ENCODE data around the gene TRH. TPM values are rescaled to one million over a fixed set of nuclear protein-coding genes. Genes with fewer than 3 reads are reported as not detected.

TRH gene
- total RNA-seq, 1 donor from 2014 or later = 5.3 TPM

DNA sequence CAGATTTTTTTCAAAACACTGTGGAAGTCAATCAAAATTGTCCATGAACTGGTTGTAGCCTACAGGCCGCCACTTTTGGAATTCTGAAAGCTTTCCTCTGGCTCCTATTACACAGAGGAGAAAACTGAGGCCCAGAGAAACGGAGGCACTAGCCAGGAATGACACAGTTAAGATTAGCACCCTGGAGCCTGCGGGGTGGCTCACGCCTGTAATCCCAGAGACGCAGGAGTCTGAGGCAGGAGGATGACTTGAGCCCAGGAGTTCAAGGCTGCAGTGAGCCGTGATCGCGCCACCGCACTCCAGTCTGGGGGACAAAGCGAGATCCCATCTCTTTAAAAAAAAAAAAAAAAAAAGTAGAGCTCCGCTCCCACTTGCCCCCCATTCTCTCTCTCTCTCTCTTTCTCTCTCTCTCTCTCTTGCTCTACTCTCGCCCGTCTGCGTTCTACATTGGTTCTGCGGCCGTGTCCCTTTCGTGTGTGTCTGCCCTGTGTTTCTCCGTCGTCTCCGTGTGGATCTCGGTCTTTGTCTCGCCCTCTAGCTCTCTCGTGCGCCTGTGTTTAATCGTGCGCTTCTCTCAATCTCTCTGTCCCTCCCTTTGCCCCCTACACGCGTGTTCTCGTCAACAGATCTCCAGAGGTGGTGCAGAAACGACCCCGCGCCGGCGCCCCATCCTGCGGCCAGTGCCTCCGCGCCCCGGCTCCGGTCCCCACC is 512 bp upstream of the TRH start:
- H3K4me3 Mint-ChIP-seq = peak overlapping the region; percentile 82
- H3K27ac Mint-ChIP-seq = peak overlapping the region; percentile 41
- H3K9me3 Mint-ChIP-seq = no peaks in the 10 kb centered on the region
- peaks cover 80% of the 10 kb centered on the region for H3K27me3 Mint-ChIP-seq
- no peaks in the 10 kb centered on the region for H3K36me3 Mint-ChIP-seq
- TF ChIP-seq, protein P1, sequence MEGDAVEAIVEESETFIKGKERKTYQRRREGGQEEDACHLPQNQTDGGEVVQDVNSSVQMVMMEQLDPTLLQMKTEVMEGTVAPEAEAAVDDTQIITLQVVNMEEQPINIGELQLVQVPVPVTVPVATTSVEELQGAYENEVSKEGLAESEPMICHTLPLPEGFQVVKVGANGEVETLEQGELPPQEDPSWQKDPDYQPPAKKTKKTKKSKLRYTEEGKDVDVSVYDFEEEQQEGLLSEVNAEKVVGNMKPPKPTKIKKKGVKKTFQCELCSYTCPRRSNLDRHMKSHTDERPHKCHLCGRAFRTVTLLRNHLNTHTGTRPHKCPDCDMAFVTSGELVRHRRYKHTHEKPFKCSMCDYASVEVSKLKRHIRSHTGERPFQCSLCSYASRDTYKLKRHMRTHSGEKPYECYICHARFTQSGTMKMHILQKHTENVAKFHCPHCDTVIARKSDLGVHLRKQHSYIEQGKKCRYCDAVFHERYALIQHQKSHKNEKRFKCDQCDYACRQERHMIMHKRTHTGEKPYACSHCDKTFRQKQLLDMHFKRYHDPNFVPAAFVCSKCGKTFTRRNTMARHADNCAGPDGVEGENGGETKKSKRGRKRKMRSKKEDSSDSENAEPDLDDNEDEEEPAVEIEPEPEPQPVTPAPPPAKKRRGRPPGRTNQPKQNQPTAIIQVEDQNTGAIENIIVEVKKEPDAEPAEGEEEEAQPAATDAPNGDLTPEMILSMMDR (conservative IDR thresholded peaks at IDR 0.05) = no peak
- no peak for DNase-seq (ENCODE audit: extremely low spot score, unreplicated experiment)
- peaks cover 21% of the 10 kb centered on the region for H3K4me1 Mint-ChIP-seq (ENCODE audit: unreplicated experiment)

DNA sequence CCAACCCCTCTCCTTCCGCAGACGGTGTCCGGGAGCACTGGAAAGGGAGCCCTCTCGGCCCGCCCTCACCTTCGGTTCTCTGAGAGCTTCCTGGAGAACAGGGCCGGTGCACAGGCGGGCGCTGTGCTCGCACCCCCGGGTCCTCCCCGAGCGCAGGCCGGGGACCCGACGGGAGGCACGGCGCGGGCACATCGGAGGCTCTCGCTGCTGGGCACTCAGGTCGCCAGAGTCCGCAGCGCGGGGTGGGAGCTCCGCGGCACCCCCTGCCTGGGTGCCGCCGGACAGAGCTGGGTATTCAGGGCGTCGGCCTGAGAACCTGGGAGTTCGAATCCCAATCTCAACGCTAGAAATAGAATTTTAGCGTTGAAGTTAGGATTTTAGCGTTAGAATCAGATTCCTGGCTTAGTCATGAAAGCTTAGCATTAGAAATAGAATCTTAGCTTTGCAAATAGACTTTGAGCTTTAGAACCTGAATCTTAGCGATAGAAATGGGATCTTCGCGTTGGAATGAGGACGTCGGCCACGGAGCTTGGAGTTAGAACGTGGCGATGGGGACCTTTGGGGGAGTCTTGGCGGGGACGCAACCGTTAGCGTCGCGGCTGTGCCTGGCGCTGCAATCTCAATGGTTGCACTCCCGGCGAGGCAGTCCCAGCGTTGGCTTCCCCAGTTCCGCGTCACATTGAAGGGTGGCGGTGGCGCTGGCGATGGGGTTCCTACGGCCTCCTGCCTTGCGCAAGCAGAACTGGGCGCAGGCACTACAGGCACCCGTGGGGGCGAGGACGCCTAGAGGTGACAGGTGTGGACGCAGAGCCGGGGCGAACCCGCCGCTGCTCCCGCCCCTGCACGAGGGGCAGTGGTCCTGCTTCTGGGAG is 549 bp downstream of the TRH start:
- H3K9me3 Mint-ChIP-seq = no peaks in the 10 kb centered on the region
- peak overlapping the region; percentile 81 for H3K4me3 Mint-ChIP-seq
- DNase-seq (ENCODE audit: extremely low spot score, unreplicated experiment) = no peak
- H3K27me3 Mint-ChIP-seq = peaks cover 81% of the 10 kb centered on the region
- H3K36me3 Mint-ChIP-seq = no peaks in the 10 kb centered on the region
- TF ChIP-seq, protein P1 (conservative IDR thresholded peaks at IDR 0.05) = no peak
- H3K27ac Mint-ChIP-seq = peak overlapping the region; percentile 47
- peaks cover 21% of the 10 kb centered on the region for H3K4me1 Mint-ChIP-seq (ENCODE audit: unreplicated experiment)

DNA sequence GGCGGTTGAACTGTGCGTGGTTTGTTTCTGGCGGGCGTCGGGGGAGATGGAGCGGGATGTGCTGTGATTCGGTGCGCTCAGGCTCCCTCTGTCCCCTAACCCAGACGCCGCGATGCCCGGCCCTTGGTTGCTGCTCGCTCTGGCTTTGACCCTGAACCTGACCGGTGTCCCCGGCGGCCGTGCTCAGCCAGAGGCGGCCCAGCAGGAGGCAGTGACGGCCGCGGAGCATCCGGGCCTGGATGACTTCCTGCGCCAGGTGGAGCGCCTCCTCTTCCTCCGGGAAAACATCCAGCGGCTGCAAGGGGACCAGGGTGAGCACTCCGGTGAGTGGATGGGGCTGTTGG is 1.2 kb downstream of the TRH start:
- no peak for DNase-seq (ENCODE audit: extremely low spot score, unreplicated experiment)
- Mint-ChIP-seq H3K4me3 (peak overlapping the region; percentile 55), H3K36me3 (no peaks in the 10 kb centered on the region), H3K27ac (no peak overlapping the region), H3K4me1 (ENCODE audit: unreplicated experiment) (peaks cover 17% of the 10 kb centered on the region), H3K27me3 (peaks cover 83% of the 10 kb centered on the region), H3K9me3 (no peaks in the 10 kb centered on the region)
- TF ChIP-seq, protein P1 (conservative IDR thresholded peaks at IDR 0.05) = no peak

DNA sequence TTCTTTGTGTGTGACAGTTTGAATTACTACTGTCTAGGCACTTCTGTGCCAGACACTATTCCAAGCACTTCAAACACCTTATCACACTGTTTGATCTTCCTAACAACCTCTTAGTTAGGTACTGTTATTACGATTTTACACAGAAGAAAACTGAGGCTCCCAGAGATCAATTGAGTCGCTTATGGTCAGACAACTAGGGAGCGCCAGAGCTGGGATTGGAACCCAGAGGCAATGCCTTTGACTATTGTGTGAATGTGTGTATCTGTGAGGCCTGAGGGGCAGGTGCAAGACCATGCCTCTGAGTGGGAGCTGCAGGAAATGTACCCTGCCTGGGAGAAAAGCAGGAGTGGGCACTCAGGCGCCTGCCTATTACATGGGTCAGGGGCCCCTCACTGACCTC is 1.8 kb downstream of the TRH start:
- H3K4me3 Mint-ChIP-seq = peak overlapping the region; percentile 55
- peaks cover 82% of the 10 kb centered on the region for H3K27me3 Mint-ChIP-seq
- H3K4me1 Mint-ChIP-seq (ENCODE audit: unreplicated experiment) = peaks cover 11% of the 10 kb centered on the region
- no peaks in the 10 kb centered on the region for H3K36me3 Mint-ChIP-seq
- no peak overlapping the region for H3K27ac Mint-ChIP-seq
- TF ChIP-seq, protein P1 (conservative IDR thresholded peaks at IDR 0.05) = no peak
- no peak for DNase-seq (ENCODE audit: extremely low spot score, unreplicated experiment)
- H3K9me3 Mint-ChIP-seq = no peaks in the 10 kb centered on the region

DNA sequence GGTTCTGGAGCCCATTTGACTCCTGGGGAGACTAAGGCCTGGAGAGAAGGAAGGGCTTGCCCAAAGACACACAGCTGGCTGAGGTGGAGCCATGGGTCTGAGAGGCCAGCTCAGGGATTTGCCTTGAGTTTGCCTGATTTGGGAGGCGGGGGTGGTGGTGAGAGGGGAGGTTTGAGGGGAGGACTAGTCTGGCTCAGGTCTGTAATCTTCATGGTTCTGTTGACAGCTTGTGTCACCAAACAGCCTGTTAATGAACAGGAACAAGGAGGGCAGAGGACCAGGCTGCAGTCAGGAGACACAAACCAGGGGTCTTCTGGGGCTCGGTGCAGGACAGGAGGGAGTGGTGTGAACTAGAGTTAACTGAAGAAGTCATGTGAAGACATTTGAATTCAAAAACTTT is 3.6 kb downstream of the TRH start:
- DNase-seq (ENCODE audit: extremely low spot score, unreplicated experiment) = no peak
- TF ChIP-seq, protein P1 (conservative IDR thresholded peaks at IDR 0.05) = no peak
- H3K27ac Mint-ChIP-seq = no peak overlapping the region
- peaks cover 68% of the 10 kb centered on the region for H3K27me3 Mint-ChIP-seq
- H3K4me1 Mint-ChIP-seq (ENCODE audit: unreplicated experiment) = peaks cover 9% of the 10 kb centered on the region
- no peaks in the 10 kb centered on the region for H3K9me3 Mint-ChIP-seq
- no peak overlapping the region for H3K4me3 Mint-ChIP-seq
- H3K36me3 Mint-ChIP-seq = no peaks in the 10 kb centered on the region

All from type B pancreatic cell (in vitro differentiated cells).